Caco-2 (cell line): ENCODE measurements around the gene PPFIBP2. TPM values are rescaled to one million over a fixed set of nuclear protein-coding genes. Genes with fewer than 3 reads are reported as not detected.

Experiments used
- BruUV-seq: library from RNA; stranded (reverse); fragments of 400-500 nt; replicated peaks from 2 replicates; lab custom pipeline; 2021; lab: Mats Ljungman, UMichigan
- CTCF ChIA-PET: fragments of 300-600 bp; sonication (Branson Sonifier 250); formaldehyde crosslinking; loops from one replicate; lab custom pipeline; 2022; ENCODE audit warnings: antibody characterized with exemption; lab: Charles Lee
- POLR2A ChIA-PET: fragments of 300-600 bp; sonication (Branson Sonifier 250); formaldehyde crosslinking; loops from one replicate; lab custom pipeline; 2022; ENCODE audit warnings: antibody characterized with exemption; lab: Charles Lee
- DNase-seq, 2 experiments: peaks; one replicate each; pipeline versions ENCODE4 v3.0.0 to v3.0.0-alpha.2; 2020 to 2022
- H3K27me3 ChIP-seq: replicated peaks from 2 replicates; pipeline ENCODE4 v1.6.0; 2011; ENCODE audit warnings: low read length; ENCODE audit not compliant: control insufficient read depth, insufficient read depth
- H3K36me3 ChIP-seq: 2 replicates; pipeline ENCODE4 v1.5.1; 2011; ENCODE audit warnings: low read length; ENCODE audit not compliant: control insufficient read depth, insufficient read depth
- H3K4me1 ChIP-seq: fragments of 250-450 bp; sonication (Bioruptor Pico); 2 replicates; pipeline ENCODE4 v1.5.1; 2020; ENCODE audit warnings: mild to moderate bottlenecking
- H3K4me3 ChIP-seq: 2 replicates; pipeline ENCODE4 v1.5.1; 2011; ENCODE audit warnings: low read depth, mild to moderate bottlenecking, control low read depth, low read length
- H3K9me3 ChIP-seq: fragments of 250-450 bp; sonication (Bioruptor Pico); 2 replicates; pipeline ENCODE4 v1.5.1; 2020; ENCODE audit warnings: mild to moderate bottlenecking, moderate library complexity
- H3K27ac Mint-ChIP-seq: one replicate; pipeline ENCODE4 v1.8.0; 2022; ENCODE audit warnings: mixed read lengths; ENCODE audit not compliant: unreplicated experiment
- H3K27me3 Mint-ChIP-seq: one replicate; pipeline ENCODE4 v1.8.0; 2022; ENCODE audit warnings: mixed read lengths; ENCODE audit not compliant: insufficient read depth, unreplicated experiment
- H3K36me3 Mint-ChIP-seq: one replicate; pipeline ENCODE4 v1.8.0; 2022; ENCODE audit warnings: mild to moderate bottlenecking, mixed read lengths; ENCODE audit not compliant: insufficient read depth, unreplicated experiment
- H3K4me1 Mint-ChIP-seq: one replicate; pipeline ENCODE4 v1.8.0; 2022; ENCODE audit warnings: low read depth, mixed read lengths; ENCODE audit not compliant: unreplicated experiment
- H3K4me3 Mint-ChIP-seq: one replicate; pipeline ENCODE4 v1.8.0; 2022; ENCODE audit warnings: mild to moderate bottlenecking, moderate library complexity, mixed read lengths; ENCODE audit not compliant: unreplicated experiment
- H3K9me3 Mint-ChIP-seq: one replicate; pipeline ENCODE4 v1.8.0; 2022; ENCODE audit warnings: mixed read lengths; ENCODE audit not compliant: unreplicated experiment
- intact Hi-C: fragments of 100-400 bp; cut with micrococcal nuclease; formaldehyde crosslinking; loops from one replicate; pipeline ENCODE4 v1.10.0; 2022; ENCODE audit not compliant: unreplicated experiment
- total RNA-seq: library from RNA; stranded (reverse); gene quantifications from 2 replicates; pipeline ENCODE4 v1.2.3, GENCODE V29; 2022
- TF ChIP-seq, protein P1 (sequence below), 2 experiments: fragments of 200-600 bp in 1 of 2; IDR thresholded peaks; 1 replicate in 1 of 2; 2 replicates in 1 of 2; pipeline versions ENCODE4 v1.5.1 to v1.8.0; 2011 to 2022; ENCODE audit warnings: antibody characterized with exemption in 1 of 2, control low read depth in 1 of 2, inconsistent platforms in 1 of 2, low read depth in 1 of 2, low read length in 1 of 2, mild to moderate bottlenecking in 1 of 2, moderate library complexity in 1 of 2; ENCODE audit not compliant: insufficient read depth in 1 of 2, severe bottlenecking in 1 of 2, unreplicated experiment in 1 of 2

Gene PPFIBP2
- total RNA-seq, 1 experiment from 2014 or later = 72.5 TPM

DNA sequence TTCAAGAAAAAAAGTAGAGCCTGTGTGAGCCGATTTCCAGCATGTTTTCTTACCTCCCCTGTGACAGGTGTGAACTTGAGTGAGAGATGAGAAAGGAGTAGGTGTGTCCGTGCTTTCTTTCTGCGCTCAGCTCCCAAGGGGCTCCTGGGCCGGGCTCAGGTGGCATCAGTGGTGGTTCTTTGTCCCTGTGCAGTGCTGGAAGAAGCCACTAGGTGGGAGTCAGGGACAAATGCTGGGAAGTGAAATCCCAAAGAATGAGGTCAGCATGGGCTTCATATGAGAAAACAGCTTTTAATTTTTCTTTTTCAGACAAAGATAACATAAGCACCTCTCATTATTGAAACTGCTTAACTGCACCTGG is 57.8 kb downstream of the PPFIBP2 start:
- Mint-ChIP-seq H3K36me3 (peaks cover 7% of the 10 kb centered on the region), H3K4me1 (peaks cover 48% of the 10 kb centered on the region), H3K27ac (peak overlapping the region; percentile 90), H3K4me3 (no peak overlapping the region), H3K27me3 (no peaks in the 10 kb centered on the region), H3K9me3 (no peaks in the 10 kb centered on the region)
- Histone ChIP-seq H3K27me3 (no peaks in the 10 kb centered on the region), H3K4me1 (peaks cover 51% of the 10 kb centered on the region), H3K4me3 (no peak overlapping the region), H3K9me3 (no peaks in the 10 kb centered on the region), H3K36me3 (0 out of 2 replicates have a peak, but pooled peaks cover 1% of the 10 kb centered on the region)
- POLR2A ChIA-PET = interaction anchor here (1.0 to 1.5 kb wide), 2 partner anchors 35 to 40 kb away, joined by 3 to 8 read pairs; no protein-coding TSS in a partner anchor
- intact Hi-C loops = loop anchor here (1.0 to 2.0 kb wide), 5 partner anchors 58 to 219 kb away; partner anchors contain the start of gene PPFIBP2
- TF ChIP-seq, protein P1, sequence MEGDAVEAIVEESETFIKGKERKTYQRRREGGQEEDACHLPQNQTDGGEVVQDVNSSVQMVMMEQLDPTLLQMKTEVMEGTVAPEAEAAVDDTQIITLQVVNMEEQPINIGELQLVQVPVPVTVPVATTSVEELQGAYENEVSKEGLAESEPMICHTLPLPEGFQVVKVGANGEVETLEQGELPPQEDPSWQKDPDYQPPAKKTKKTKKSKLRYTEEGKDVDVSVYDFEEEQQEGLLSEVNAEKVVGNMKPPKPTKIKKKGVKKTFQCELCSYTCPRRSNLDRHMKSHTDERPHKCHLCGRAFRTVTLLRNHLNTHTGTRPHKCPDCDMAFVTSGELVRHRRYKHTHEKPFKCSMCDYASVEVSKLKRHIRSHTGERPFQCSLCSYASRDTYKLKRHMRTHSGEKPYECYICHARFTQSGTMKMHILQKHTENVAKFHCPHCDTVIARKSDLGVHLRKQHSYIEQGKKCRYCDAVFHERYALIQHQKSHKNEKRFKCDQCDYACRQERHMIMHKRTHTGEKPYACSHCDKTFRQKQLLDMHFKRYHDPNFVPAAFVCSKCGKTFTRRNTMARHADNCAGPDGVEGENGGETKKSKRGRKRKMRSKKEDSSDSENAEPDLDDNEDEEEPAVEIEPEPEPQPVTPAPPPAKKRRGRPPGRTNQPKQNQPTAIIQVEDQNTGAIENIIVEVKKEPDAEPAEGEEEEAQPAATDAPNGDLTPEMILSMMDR (IDR thresholded peaks at IDR 0.05; ENCODE audit: insufficient read depth in 1 of 2, low read depth in 1 of 2, low read length in 1 of 2, severe bottlenecking in 1 of 2, unreplicated experiment in 1 of 2) = peak; percentile 92 to 95
- CTCF ChIA-PET = interaction anchor here (0.7 to 2.3 kb wide), 23 partner anchors 23 to 473 kb away, joined by 3 to 31 read pairs (median 5); partner anchors contain the start of gene PPFIBP2
- DNase-seq = peak; percentile 79 to 86
- no TSS peak for BruUV-seq

- intact Hi-C loops = loop anchor here (2.0 kb wide), 1 partner anchor 25 kb away; no protein-coding TSS in a partner anchor
- no TSS peak for BruUV-seq
- TF ChIP-seq, protein P1 (IDR thresholded peaks at IDR 0.05; ENCODE audit: insufficient read depth in 1 of 2, low read depth in 1 of 2, low read length in 1 of 2, severe bottlenecking in 1 of 2, unreplicated experiment in 1 of 2) = peak in 1 of 2 experiments; percentile 29
- ChIA-PET POLR2A (interaction anchor here (1.0 to 1.5 kb wide), 2 partner anchors 34 to 40 kb away, joined by 3 to 8 read pairs; no protein-coding TSS in a partner anchor), CTCF (interaction anchor here (0.9 to 2.3 kb wide), 19 partner anchors 23 to 474 kb away, joined by 3 to 31 read pairs (median 5); no protein-coding TSS in a partner anchor)
- no peaks in the 10 kb centered on the region for H3K9me3 ChIP-seq
- H3K4me1 ChIP-seq = peaks cover 56% of the 10 kb centered on the region
- Mint-ChIP-seq H3K4me1 (peaks cover 54% of the 10 kb centered on the region), H3K27me3 (no peaks in the 10 kb centered on the region), H3K36me3 (peaks cover 7% of the 10 kb centered on the region), H3K27ac (peak overlapping the region; percentile 90), H3K9me3 (no peaks in the 10 kb centered on the region), H3K4me3 (peak overlapping the region; percentile 30)
- no peaks in the 10 kb centered on the region for H3K27me3 ChIP-seq
- peak; percentile 57 to 64 for DNase-seq
- H3K4me3 ChIP-seq = no peak overlapping the region
- H3K36me3 ChIP-seq = 0 out of 2 replicates have a peak, but pooled peaks cover 1% of the 10 kb centered on the region
Observed at GRCh38 chr11:7572001-7572712, 58.4 kb downstream of the PPFIBP2 start.

DNA sequence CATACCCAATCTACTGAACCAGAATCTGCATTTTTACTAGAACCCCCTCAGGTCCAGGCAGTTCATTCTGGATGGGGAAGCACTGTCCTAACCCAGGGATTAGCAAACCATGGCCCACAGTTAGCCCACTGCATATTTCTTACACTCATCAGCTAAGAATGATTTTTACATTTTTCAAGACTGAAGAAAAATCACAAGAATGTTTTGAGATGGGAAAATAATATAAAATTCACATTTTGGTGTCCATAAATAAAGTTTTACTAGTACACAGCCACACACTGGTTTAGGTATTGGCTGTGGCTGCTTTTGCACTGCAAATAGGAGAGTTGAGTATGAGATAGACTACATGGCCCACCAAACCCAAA is 59.4 kb downstream of the PPFIBP2 start:
- TF ChIP-seq, protein P1 (IDR thresholded peaks at IDR 0.05; ENCODE audit: insufficient read depth in 1 of 2, low read depth in 1 of 2, low read length in 1 of 2, severe bottlenecking in 1 of 2, unreplicated experiment in 1 of 2) = no peak
- 0 out of 2 replicates have a peak, but pooled peaks cover 1% of the 10 kb centered on the region for H3K36me3 ChIP-seq
- DNase-seq = no peak
- Mint-ChIP-seq H3K27me3 (no peaks in the 10 kb centered on the region), H3K27ac (peak overlapping the region; percentile 90), H3K4me3 (peak overlapping the region; percentile 66), H3K36me3 (peaks cover under 1% of the 10 kb centered on the region), H3K9me3 (no peaks in the 10 kb centered on the region), H3K4me1 (peaks cover 64% of the 10 kb centered on the region)
- no peaks in the 10 kb centered on the region for H3K9me3 ChIP-seq
- POLR2A ChIA-PET = interaction anchor here (0.8 to 4.1 kb wide), 5 partner anchors 27 to 98 kb away, joined by 3 to 47 read pairs (median 3); no protein-coding TSS in a partner anchor
- BruUV-seq = no TSS peak
- peaks cover 66% of the 10 kb centered on the region for H3K4me1 ChIP-seq
- no peak overlapping the region for H3K4me3 ChIP-seq
- H3K27me3 ChIP-seq = no peaks in the 10 kb centered on the region
- intact Hi-C loops = loop anchor here (1.0 to 2.0 kb wide), 5 partner anchors 24 to 58 kb away; no protein-coding TSS in a partner anchor
- CTCF ChIA-PET = interaction anchor here (0.7 to 2.3 kb wide), 11 partner anchors 25 to 121 kb away, joined by 3 to 31 read pairs (median 6); partner anchors contain the start of gene PPFIBP2
